GM21360 (cell line): ENCODE results near the gene ARFGAP1.
"Not testable (repeated sequence)": the region's sequence is repeated elsewhere in the genome, so short reads cannot be mapped to it uniquely, and the experiment has no call there.

Experiments used
- ATAC-seq: cut with Tn5 transposase; IDR thresholded peaks from one replicate; pipeline ENCODE4 v1.9.1; 2021; ENCODE audit warnings: mild to moderate bottlenecking, moderate library complexity; ENCODE audit not compliant: unreplicated experiment

ARFGAP1 gene

GRCh38 chr20:63240004-63240403, 32.6 kb upstream of the ARFGAP1 start:
- ATAC-seq: no peak

GRCh38 chr20:63241272-63241671, 31.3 kb upstream of the ARFGAP1 start:
- ATAC-seq: no peak

GRCh38 chr20:63242736-63243135, 29.9 kb upstream of the ARFGAP1 start:
- no peak for ATAC-seq

GRCh38 chr20:63243604-63244247, 28.9 kb upstream of the ARFGAP1 start:
- ATAC-seq: no peak

- no peak for ATAC-seq
These were observed 28.1 kb upstream of the ARFGAP1 start for GRCh38 chr20:63244468-63244867.

- no peak for ATAC-seq
These were observed 25.9 kb upstream of the ARFGAP1 start for GRCh38 chr20:63246490-63247288.

DNA sequence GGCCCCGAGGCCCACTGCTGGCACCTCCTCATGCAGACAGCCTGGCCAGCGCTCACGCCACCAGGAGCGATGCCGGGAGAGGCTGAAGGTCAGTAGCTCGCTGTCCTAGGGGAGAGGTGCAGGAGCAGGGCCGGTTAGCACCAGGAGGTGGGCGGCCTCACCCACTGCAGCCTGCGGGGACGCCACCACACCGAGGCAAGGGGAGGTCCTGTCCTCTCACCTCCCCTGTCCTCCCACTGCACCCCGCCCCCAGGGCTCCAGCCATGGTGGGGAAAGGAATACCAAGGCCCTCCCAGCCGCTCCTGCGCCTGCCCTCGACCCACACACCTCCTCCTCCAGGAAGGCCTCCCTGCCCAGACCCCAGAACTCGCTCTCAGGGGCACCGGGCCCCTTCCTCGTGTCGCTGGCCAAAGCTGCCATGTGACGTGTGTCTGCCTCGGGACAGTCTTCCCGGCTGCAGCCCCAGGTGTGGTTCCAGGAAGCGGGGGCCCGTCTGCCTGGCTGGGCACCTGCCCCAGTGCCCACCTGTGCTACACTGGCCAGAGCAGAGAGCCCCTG, 24.9 kb upstream of the ARFGAP1 start:
- ATAC-seq: no peak

- ATAC-seq: no peak
These were observed 23.6 kb upstream of the ARFGAP1 start for GRCh38 chr20:63248835-63249591.

DNA sequence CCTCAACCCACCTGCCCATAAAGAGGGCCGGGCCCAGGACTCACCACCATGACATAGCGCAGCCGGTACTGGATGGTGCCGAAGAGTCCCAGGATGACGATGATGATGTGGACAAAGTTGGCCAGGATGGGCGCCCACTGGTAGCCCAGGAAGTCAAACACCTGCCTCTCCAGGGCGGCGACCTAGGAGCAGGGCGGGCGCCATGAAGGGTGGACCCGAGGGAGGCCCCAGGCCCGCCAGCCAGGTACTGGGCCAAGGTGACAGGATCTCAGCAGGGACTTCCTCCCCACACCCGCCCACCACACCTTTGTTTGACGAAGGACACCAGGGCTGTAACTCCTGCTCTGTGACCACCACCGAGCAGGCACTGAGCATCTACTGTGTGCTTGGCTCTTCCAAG, 22.7 kb upstream of the ARFGAP1 start:
- ATAC-seq: no peak

DNA sequence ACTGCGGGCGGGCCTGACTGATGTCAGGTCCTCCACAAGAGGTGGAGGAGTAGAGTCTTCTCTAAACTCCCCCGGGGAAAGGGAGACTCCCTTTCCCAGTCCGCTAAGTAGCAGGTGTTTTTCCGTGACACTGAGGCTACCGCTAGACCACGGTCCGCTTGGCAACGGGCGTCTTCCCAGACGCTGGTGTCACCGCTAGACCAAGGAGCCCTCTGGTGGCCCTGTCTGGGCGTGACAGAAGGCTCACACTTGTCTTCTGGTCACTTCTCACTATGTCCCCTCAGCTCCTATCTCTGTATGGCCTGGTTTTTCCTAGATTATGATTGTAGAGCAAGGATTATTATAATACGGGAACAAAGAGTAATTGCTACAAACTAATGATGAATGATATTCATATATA, 21.3 kb upstream of the ARFGAP1 start:
- ATAC-seq: not testable (repeated sequence)

GRCh38 chr20:63252284-63252711, 20.3 kb upstream of the ARFGAP1 start:
- no peak for ATAC-seq

DNA sequence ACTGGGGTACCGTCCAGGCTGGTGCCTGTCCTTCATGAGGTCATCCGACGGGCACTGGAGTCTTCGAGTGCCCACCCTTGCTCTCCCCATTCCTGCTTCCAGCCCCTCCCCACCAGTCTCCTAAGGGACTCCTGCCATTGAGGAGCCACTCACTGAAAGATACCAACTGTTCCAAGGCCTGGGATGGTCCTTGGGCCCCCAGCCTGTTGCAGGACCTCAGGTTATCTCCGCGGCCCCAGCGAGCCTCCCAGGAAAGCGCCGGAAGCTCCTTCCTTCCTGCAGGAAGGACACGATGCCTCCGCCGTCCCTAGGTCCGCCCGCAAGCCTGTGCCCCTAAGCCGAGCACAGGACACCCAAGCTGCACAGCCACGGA, 19.6 kb upstream of the ARFGAP1 start:
- no peak for ATAC-seq

GRCh38 chr20:63253438-63254231, 19.0 kb upstream of the ARFGAP1 start:
- no peak for ATAC-seq

DNA sequence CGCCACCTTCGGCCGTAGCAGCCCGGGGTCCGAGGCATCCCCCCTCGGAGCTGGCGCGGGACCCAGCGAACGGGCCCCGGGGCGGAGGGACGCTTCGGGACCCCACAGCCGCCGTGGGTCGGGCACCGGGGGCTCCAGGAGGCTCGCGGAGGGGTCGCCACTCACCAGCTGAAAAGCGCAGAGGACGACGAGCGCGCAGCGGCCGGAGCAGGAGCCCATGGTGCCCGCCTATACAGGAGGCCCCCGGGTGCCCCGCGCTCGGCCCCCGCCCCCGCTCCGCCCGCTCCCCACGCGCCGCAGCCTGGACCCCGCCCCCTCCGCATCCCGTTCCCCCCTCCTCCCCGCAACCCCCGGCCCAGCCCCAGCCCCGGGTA, 18.4 kb upstream of the ARFGAP1 start, which contains the start of gene NKAIN4:
TSS of gene NKAIN4 (minus strand) at position 232 of the 374 bp plus-strand sequence. CDS start at position 219, 13 bp downstream.
- ATAC-seq: no peak

GRCh38 chr20:63254606-63255384, 17.8 kb upstream of the ARFGAP1 start:
- ATAC-seq: no peak

DNA sequence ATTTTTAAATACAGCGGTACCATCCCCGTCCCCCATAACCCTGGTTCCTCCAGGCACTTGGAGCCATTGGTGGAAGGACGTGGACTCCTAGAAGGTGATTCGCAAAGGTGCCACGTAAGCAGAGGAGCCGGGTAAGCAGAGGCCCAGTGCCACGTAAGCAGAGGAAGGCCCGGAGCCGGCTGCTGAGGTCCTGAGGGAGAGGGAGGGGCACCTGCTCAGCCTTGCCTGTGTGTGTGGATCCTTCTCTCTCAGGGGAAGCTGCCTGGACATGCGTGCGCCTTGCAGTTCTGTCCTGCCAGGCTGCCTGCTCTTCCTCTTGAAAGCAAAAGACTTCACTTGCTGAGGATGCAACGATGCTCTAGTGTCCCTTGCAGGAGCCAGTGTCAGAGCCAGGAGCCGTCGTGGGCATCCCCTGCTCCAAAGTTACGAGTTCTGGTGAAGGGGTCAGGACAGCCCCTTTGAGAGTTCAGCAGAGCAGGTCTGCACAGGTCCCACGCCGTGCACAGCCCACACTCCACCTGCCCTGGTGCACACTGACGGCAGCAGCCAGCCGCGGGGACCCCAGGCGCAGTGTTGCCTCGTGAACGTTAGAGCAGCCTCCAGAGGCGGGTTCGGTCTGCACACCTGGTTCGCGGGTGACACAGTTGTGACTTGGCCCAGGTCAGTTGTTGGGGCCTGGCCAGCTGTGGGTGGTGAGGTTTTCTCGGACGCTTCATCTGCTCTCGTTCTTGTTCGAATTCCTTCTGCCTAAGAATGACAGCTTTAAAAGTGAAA, 16.5 kb upstream of the ARFGAP1 start:
- ATAC-seq: no peak

DNA sequence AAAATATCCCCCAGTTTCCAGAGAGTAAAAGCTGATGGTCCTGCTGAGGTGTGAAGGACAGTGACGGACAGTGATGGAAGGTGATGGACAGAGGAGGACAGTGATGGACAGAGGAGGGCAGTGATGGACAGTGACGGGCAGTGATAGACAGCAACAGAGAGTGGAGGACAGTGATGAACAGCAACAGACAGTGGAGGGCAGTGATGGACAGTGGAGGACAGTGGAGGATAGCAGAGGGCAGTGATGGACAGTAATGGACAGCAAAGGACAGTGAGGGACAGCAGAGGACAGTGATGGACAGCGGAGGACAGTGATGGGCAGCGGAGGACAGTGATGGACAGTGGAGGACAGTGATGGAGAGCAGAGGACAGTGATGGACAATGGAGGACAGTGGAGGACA, 15.7 kb upstream of the ARFGAP1 start:
- ATAC-seq: no peak

GRCh38 chr20:63257629-63258028, 15.0 kb upstream of the ARFGAP1 start:
- no peak for ATAC-seq

DNA sequence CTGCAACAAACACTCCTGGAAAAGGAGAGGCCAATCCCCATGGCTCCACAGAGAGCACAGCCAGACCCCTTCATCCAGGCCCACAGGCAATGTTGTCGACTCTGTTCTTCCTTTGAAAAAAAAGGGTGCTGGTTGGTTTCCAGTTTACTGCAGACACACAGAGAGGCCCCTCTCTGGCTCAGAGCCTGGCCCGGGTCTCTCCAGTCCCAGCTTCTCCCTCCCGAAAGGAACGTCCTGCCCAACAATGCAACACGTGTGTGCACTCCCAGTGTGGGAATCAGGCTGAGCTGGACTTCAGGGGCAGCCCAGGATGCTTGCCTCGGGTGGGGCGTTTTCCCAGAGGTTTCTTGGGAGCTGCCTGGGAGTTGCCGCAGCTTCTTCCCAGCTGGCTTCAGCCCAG, 13.8 kb upstream of the ARFGAP1 start:
- ATAC-seq: no peak
